ENCODE data around the gene IPCEF1. TPM values are rescaled to one million over a fixed set of nuclear protein-coding genes. Genes with fewer than 3 reads are reported as not detected.

Gene IPCEF1
- total RNA-seq, 2 experiments from 2014 or later: 23.6 to 24.3 TPM

GRCh38 chr6:154319231-154319858 is 37.3 kb downstream of the IPCEF1 start:
- intact Hi-C loops (cut with micrococcal nuclease): no loop called here
- Mint-ChIP-seq H3K4me3 (no peak overlapping the region), H3K27ac (no peak overlapping the region), H3K4me1 (ENCODE audit: low read depth) (peaks cover 10% of the 10 kb centered on the region), H3K27me3 (peaks cover 1% of the 10 kb centered on the region), H3K9me3 (no peaks in the 10 kb centered on the region), H3K36me3 (ENCODE audit: low read depth) (no peaks in the 10 kb centered on the region)
- no peak for TF ChIP-seq CTCF (IDR thresholded peaks at IDR 0.05)
- DNase-seq: no peak
- ATAC-seq: no peak
- POLR2A ChIA-PET: no interaction called here
- CTCF ChIA-PET: no interaction called here

- ChIA-PET POLR2A (interaction anchor here (0.6 kb wide), 1 partner anchor 827 kb away, joined by 3 read pairs; no protein-coding TSS in a partner anchor), CTCF (no interaction called here)
- intact Hi-C loops (cut with micrococcal nuclease): no loop called here
- ATAC-seq (no peak), DNase-seq (no peak)
- no peak for TF ChIP-seq CTCF (IDR thresholded peaks at IDR 0.05)
- no peaks in the 10 kb centered on the region for H3K36me3 Mint-ChIP-seq (ENCODE audit: low read depth)
- no peak overlapping the region for H3K4me3 Mint-ChIP-seq
- peaks cover 1% of the 10 kb centered on the region for H3K27me3 Mint-ChIP-seq
- H3K9me3 Mint-ChIP-seq: no peaks in the 10 kb centered on the region
- no peak overlapping the region for H3K27ac Mint-ChIP-seq
- H3K4me1 Mint-ChIP-seq (ENCODE audit: low read depth): peaks cover 10% of the 10 kb centered on the region
Measured at GRCh38 chr6:154318721-154319120, 37.9 kb downstream of the IPCEF1 start.

GRCh38 chr6:154316131-154316530 is 40.5 kb downstream of the IPCEF1 start:
- no peak for ATAC-seq
- CTCF ChIA-PET: no interaction called here
- Mint-ChIP-seq H3K27ac (no peak overlapping the region), H3K4me1 (ENCODE audit: low read depth) (peaks cover 10% of the 10 kb centered on the region), H3K36me3 (ENCODE audit: low read depth) (no peaks in the 10 kb centered on the region), H3K4me3 (no peak overlapping the region), H3K9me3 (no peaks in the 10 kb centered on the region), H3K27me3 (peaks cover 1% of the 10 kb centered on the region)
- intact Hi-C loops (cut with micrococcal nuclease): no loop called here
- no peak for DNase-seq
- TF ChIP-seq CTCF (IDR thresholded peaks at IDR 0.05): no peak
- POLR2A ChIA-PET: no interaction called here

GRCh38 chr6:154314084-154314483 is 42.5 kb downstream of the IPCEF1 start:
- Mint-ChIP-seq H3K27me3 (peaks cover 6% of the 10 kb centered on the region), H3K4me3 (no peak overlapping the region), H3K9me3 (peaks cover 5% of the 10 kb centered on the region), H3K36me3 (ENCODE audit: low read depth) (no peaks in the 10 kb centered on the region), H3K4me1 (ENCODE audit: low read depth) (peaks cover 14% of the 10 kb centered on the region), H3K27ac (no peak overlapping the region)
- POLR2A ChIA-PET: no interaction called here
- intact Hi-C loops (cut with micrococcal nuclease): no loop called here
- TF ChIP-seq CTCF (IDR thresholded peaks at IDR 0.05): no peak
- ATAC-seq: no peak
- DNase-seq: no peak
- CTCF ChIA-PET: interaction anchor here (1.0 kb wide), 1 partner anchor 159 kb away, joined by 3 read pairs; no protein-coding TSS in a partner anchor

GRCh38 chr6:154308986-154309385 is 47.6 kb downstream of the IPCEF1 start:
- ATAC-seq (no peak), DNase-seq (no peak)
- ChIA-PET POLR2A (no interaction called here), CTCF (interaction anchor here (1.2 kb wide), 1 partner anchor 61 kb away, joined by 3 read pairs; no protein-coding TSS in a partner anchor)
- no peak overlapping the region for H3K4me3 Mint-ChIP-seq
- intact Hi-C loops (cut with micrococcal nuclease): no loop called here
- TF ChIP-seq CTCF (IDR thresholded peaks at IDR 0.05): no peak
- peaks cover 7% of the 10 kb centered on the region for H3K4me1 Mint-ChIP-seq (ENCODE audit: low read depth)
- no peak overlapping the region for H3K27ac Mint-ChIP-seq
- H3K36me3 Mint-ChIP-seq (ENCODE audit: low read depth): no peaks in the 10 kb centered on the region
- H3K9me3 Mint-ChIP-seq: peaks cover 6% of the 10 kb centered on the region
- peaks cover 9% of the 10 kb centered on the region for H3K27me3 Mint-ChIP-seq

All from activated CD8-positive, alpha-beta T cell treated with anti-CD3 and anti-CD28 coated beads for 36 hours (primary cell).